ENCODE measurements around the gene GNB5.

Gene GNB5

GRCh38 chr15:52068004-52068615 is 123.1 kb downstream of the GNB5 start:
- in situ Hi-C loops (cut with MboI; ENCODE audit: low sequenced_read_pairs): no loop called here

- in situ Hi-C loops (cut with MboI; ENCODE audit: low sequenced_read_pairs): no loop called here
Observed at GRCh38 chr15:52067545-52067926, 123.7 kb downstream of the GNB5 start.

DNA sequence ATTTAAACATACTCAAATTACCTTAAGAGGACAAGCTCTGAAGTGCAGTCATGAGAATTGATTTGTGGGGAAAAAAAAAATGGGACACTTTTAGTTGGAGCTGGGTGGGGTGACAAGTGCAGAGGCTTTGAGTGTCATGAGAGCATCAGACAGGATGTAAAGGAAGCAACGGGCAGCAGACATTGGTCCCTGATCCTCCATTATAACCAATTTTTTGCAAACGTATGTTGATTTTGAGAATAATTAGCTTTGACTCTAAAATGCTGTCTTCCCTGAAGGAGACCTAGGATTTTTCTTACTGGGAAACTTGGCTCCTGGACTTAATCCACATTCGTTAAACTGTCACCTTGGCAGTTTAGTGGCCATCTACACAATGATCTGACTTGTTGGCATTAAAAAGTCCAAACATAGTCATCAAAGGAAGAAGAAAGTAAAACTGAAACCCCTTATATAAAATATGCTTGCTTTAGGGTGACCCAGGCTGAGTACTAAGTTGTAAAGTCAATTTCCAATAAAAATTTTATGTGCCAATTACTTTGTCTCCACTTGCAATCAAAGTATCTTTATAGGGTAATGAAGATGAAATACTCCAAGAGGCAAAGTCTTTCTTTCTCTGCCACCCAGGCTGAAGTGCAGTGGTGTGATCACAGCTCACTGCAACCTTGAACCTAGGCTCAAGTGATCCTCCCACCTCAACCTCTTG is 124.2 kb downstream of the GNB5 start:
- in situ Hi-C loops (cut with MboI; ENCODE audit: low sequenced_read_pairs): no loop called here

Data from HL-60/S4 treated with phorbol 12-myristate 13-acetate at 8.2 ng/mL for 4 days and 3 days (cell line).